ENCODE data around the gene ADAMTS16.

Gene ADAMTS16

GRCh38 chr5:5293029-5293428 lies 152.9 kb downstream of the ADAMTS16 start:
- FAIRE-seq: no peak

- no peak for FAIRE-seq
These were observed 154.3 kb downstream of the ADAMTS16 start for GRCh38 chr5:5294429-5294828.

- FAIRE-seq: no peak
These were observed 155.2 kb downstream of the ADAMTS16 start for GRCh38 chr5:5295351-5295750.

GRCh38 chr5:5296051-5296450 lies 155.9 kb downstream of the ADAMTS16 start:
- no peak for FAIRE-seq

GRCh38 chr5:5297432-5298067 lies 157.4 kb downstream of the ADAMTS16 start:
- FAIRE-seq: no peak

GRCh38 chr5:5298068-5298633 lies 158.0 kb downstream of the ADAMTS16 start:
- no peak for FAIRE-seq

GRCh38 chr5:5298841-5299541 lies 158.9 kb downstream of the ADAMTS16 start:
- FAIRE-seq: no peak

GRCh38 chr5:5301176-5301575 lies 161.0 kb downstream of the ADAMTS16 start:
- no peak for FAIRE-seq

GRCh38 chr5:5302201-5302600 lies 162.1 kb downstream of the ADAMTS16 start:
- no peak for FAIRE-seq

GRCh38 chr5:5303242-5303641 lies 163.1 kb downstream of the ADAMTS16 start:
- FAIRE-seq: no peak

- FAIRE-seq: no peak
These were observed 164.4 kb downstream of the ADAMTS16 start for GRCh38 chr5:5304361-5305020.

- no peak for FAIRE-seq
These were observed 166.6 kb downstream of the ADAMTS16 start for GRCh38 chr5:5306696-5307095.

- no peak for FAIRE-seq
These were observed 168.2 kb downstream of the ADAMTS16 start for GRCh38 chr5:5308319-5308718.

- no peak for FAIRE-seq
These were observed 169.5 kb downstream of the ADAMTS16 start for GRCh38 chr5:5309645-5310044.

- FAIRE-seq: no peak
These were observed 173.0 kb downstream of the ADAMTS16 start for GRCh38 chr5:5313101-5313635.

GRCh38 chr5:5314166-5314565 lies 174.0 kb downstream of the ADAMTS16 start:
- no peak for FAIRE-seq

GRCh38 chr5:5314626-5315025 lies 174.5 kb downstream of the ADAMTS16 start:
- no peak for FAIRE-seq

- FAIRE-seq: no peak
These were observed 175.2 kb downstream of the ADAMTS16 start for GRCh38 chr5:5315068-5315980.

GRCh38 chr5:5316334-5316733 lies 176.2 kb downstream of the ADAMTS16 start:
- FAIRE-seq: no peak

- FAIRE-seq: no peak
These were observed 177.8 kb downstream of the ADAMTS16 start for GRCh38 chr5:5317976-5318375.

GRCh38 chr5:5318426-5319190 lies 178.5 kb downstream of the ADAMTS16 start:
- no peak for FAIRE-seq
